SK-N-SH (cell line): ENCODE data around the gene TPST2. TPM values are rescaled to one million over a fixed set of nuclear protein-coding genes. Genes with fewer than 3 reads are reported as not detected.

ENCODE experiments used
- CTCF ChIA-PET: fragments of 300-600, 350-600 bp; formaldehyde crosslinking; extraction: SDS; loops from one replicate; lab custom pipeline; 2021; lab: Yijun Ruan, JAX
- POLR2A ChIA-PET: fragments of 350-600 bp; sonication (Branson Sonifier 250); formaldehyde crosslinking; extraction: SDS; loops from one replicate; lab custom pipeline; 2020; ENCODE audit warnings: antibody characterized with exemption, inconsistent platforms; lab: Yijun Ruan, JAX
- DNase-seq: peaks from one replicate; pipeline ENCODE4 v3.0.0; 2012
- H2AFZ ChIP-seq: fragments of 200-600 bp; sonication (generic); 2 replicates; pipeline ENCODE4 v1.8.1; 2016; ENCODE audit warnings: antibody characterized with exemption, mild to moderate bottlenecking, low read depth
- H3F3A ChIP-seq: fragments of 200-600 bp; sonication (generic); replicated peaks from 2 replicates; pipeline ENCODE3; 2016; ENCODE audit warnings: antibody characterized with exemption, mild to moderate bottlenecking; ENCODE audit not compliant: insufficient read depth
- H3K27ac ChIP-seq, 2 experiments: fragments of 200-500 bp in 1 of 2; fragments of 200-600 bp in 1 of 2; sonication (Bioruptor generic) in 1 of 2; sonication (generic), shearing (Covaris generic) in 1 of 2; 2 replicates each; pipeline versions ENCODE4 v1.5.1 to v1.6.1; 2014 to 2016; ENCODE audit warnings: low read depth in 2 of 2, inconsistent platforms in 1 of 2, low read length in 1 of 2, mild to moderate bottlenecking in 1 of 2, mixed read lengths in 1 of 2
- H3K27me3 ChIP-seq: fragments of 200-600 bp; sonication (generic), shearing (Covaris generic); 2 replicates; pipeline ENCODE4 v1.6.1; 2016; ENCODE audit warnings: mixed run types; ENCODE audit not compliant: insufficient read depth
- H3K36me3 ChIP-seq, 2 experiments: fragments of 200-500 bp in 1 of 2; fragments of 200-600 bp in 1 of 2; sonication (Bioruptor generic) in 1 of 2; sonication (generic) in 1 of 2; replicated peaks in 1 of 2; 2 replicates each; pipeline versions ENCODE3 to v1.5.1; 2014 to 2016; ENCODE audit warnings: low read length in 1 of 2, mild to moderate bottlenecking in 1 of 2; ENCODE audit not compliant: insufficient read depth in 2 of 2, control insufficient read depth in 1 of 2
- H3K4me1 ChIP-seq, 2 experiments: fragments of 200-500 bp in 1 of 2; fragments of 200-600 bp in 1 of 2; sonication (Bioruptor generic) in 1 of 2; sonication (generic), shearing (Covaris generic) in 1 of 2; 2 replicates each; pipeline versions ENCODE4 v1.5.1 to v1.6.1; 2014 to 2016; ENCODE audit warnings: low read depth in 1 of 2, low read length in 1 of 2, mixed run types in 1 of 2; ENCODE audit not compliant: insufficient read depth in 2 of 2, control insufficient read depth in 1 of 2
- H3K4me2 ChIP-seq: fragments of 200-600 bp; sonication (generic), shearing (Covaris generic); 2 replicates; pipeline ENCODE4 v1.6.1; 2017; ENCODE audit warnings: mixed run types
- H3K4me3 ChIP-seq, 2 experiments: fragments of 200-500 bp in 1 of 2; fragments of 200-600 bp in 1 of 2; sonication (Bioruptor generic) in 1 of 2; sonication (generic), shearing (Covaris generic) in 1 of 2; 2 replicates each; pipeline versions ENCODE4 v1.5.1 to v1.8.1; 2014 to 2016; ENCODE audit warnings: low read depth in 2 of 2, inconsistent platforms in 1 of 2, low read length in 1 of 2, mild to moderate bottlenecking in 1 of 2, mixed read lengths in 1 of 2, moderate library complexity in 1 of 2
- H3K79me2 ChIP-seq: fragments of 200-600 bp; sonication (generic); 2 replicates; pipeline ENCODE4 v1.8.1; 2017; ENCODE audit warnings: mild to moderate bottlenecking; ENCODE audit not compliant: insufficient read depth
- H3K9ac ChIP-seq: fragments of 200-600 bp; sonication (generic); 2 replicates; pipeline ENCODE4 v1.6.1; 2017; ENCODE audit warnings: mixed run types
- H3K9me2 ChIP-seq: fragments of 200-600 bp; sonication (generic); 2 replicates; pipeline ENCODE4 v1.6.1; 2017; ENCODE audit warnings: mixed run types
- H3K9me3 ChIP-seq: fragments of 200-600 bp; sonication (generic); 2 replicates; pipeline ENCODE4 v1.6.1; 2017; ENCODE audit warnings: mixed run types, mild to moderate bottlenecking, moderate library complexity
- H4K20me1 ChIP-seq: fragments of 200-600 bp; sonication (generic); 2 replicates; pipeline ENCODE4 v1.6.1; 2017; ENCODE audit warnings: mild to moderate bottlenecking, mixed run types; ENCODE audit not compliant: insufficient read depth
- CHD2 ChIP-seq: fragments of 150-350 bp; IDR thresholded peaks from 2 replicates; pipeline ENCODE4 v1.6.1; 2018; ENCODE audit warnings: low read length; ENCODE audit not compliant: partially characterized antibody
- FOSL2 ChIP-seq: IDR thresholded peaks from 2 replicates; pipeline ENCODE4 v1.4.0; 2012; ENCODE audit warnings: low read depth, mild to moderate bottlenecking, moderate library complexity, borderline replicate concordance
- FOXM1 ChIP-seq: IDR thresholded peaks from 2 replicates; pipeline ENCODE4 v1.4.0; 2012; ENCODE audit warnings: low read depth, mild to moderate bottlenecking
- GATA2 ChIP-seq: sonication (generic); formaldehyde crosslinking; IDR thresholded peaks from 2 replicates; pipeline ENCODE4 v1.5.0; 2020; ENCODE audit warnings: mild to moderate bottlenecking, missing genetic modification reagents
- NRF1 ChIP-seq: IDR thresholded peaks from 2 replicates; pipeline ENCODE4 v1.6.1; 2012; ENCODE audit warnings: low read depth, mild to moderate bottlenecking, low read length
- RAD21 ChIP-seq: IDR thresholded peaks from 2 replicates; pipeline ENCODE4 v1.6.1; 2012; ENCODE audit warnings: mild to moderate bottlenecking, low read length
- RCOR1 ChIP-seq: fragments of 150-350 bp; IDR thresholded peaks from 2 replicates; pipeline ENCODE4 v1.6.1; 2017; ENCODE audit warnings: antibody characterized with exemption, low read length
- RFX5 ChIP-seq: IDR thresholded peaks from 2 replicates; pipeline ENCODE4 v1.6.1; 2012; ENCODE audit warnings: mild to moderate bottlenecking, improper control_type of control experiment, low read length
- TAF1 ChIP-seq: IDR thresholded peaks from 2 replicates; pipeline ENCODE4 v1.6.1; 2012; ENCODE audit warnings: low read depth, mild to moderate bottlenecking, low read length, moderate library complexity, borderline replicate concordance
- TCF12 ChIP-seq: IDR thresholded peaks from 2 replicates; pipeline ENCODE4 v1.4.0; 2012
- WGBS: methylation state at CpG from one replicate; pipeline ENCODE4 v1.1.6; 2017; ENCODE audit warnings: low lambda C conversion rate; 5-methylcytosine and 5-hydroxymethylcytosine counted together
- polyA plus RNA-seq, 3 experiments: library from polyadenylated mRNA; depleted of rRNA; stranded (reverse); fragments of >200 nt; gene quantifications; 2 replicates each; pipeline ENCODE4 v1.2.3, GENCODE V29; 2012
- TF ChIP-seq, protein P1 (sequence below): fragments of 150-350 bp; IDR thresholded peaks from 2 replicates; pipeline ENCODE4 v1.6.1; 2016; ENCODE audit warnings: mild to moderate bottlenecking, low read depth, low read length
- TF ChIP-seq, protein P2 (sequence below): IDR thresholded peaks from 2 replicates; pipeline ENCODE4 v1.6.1; 2012; ENCODE audit warnings: mild to moderate bottlenecking, low read depth, low read length, moderate library complexity
- TF ChIP-seq, protein P3 (sequence below): fragments of 150-350 bp; IDR thresholded peaks from 2 replicates; pipeline ENCODE4 v1.6.1; 2017; ENCODE audit warnings: antibody characterized with exemption, low read length, low read depth, borderline replicate concordance
- TF ChIP-seq, protein P4 (sequence below): IDR thresholded peaks from 2 replicates; pipeline ENCODE4 v1.4.0; 2012; ENCODE audit warnings: low read depth, borderline replicate concordance
- TF ChIP-seq, protein P5 (sequence below): fragments of 200-600 bp; sonication (generic); IDR thresholded peaks from 2 replicates; pipeline ENCODE4 v1.6.1; 2017; ENCODE audit warnings: antibody characterized with exemption, mild to moderate bottlenecking, moderate library complexity

TPST2 gene
- polyA plus RNA-seq, 1 of the 3 experiments (the other 2 are of a cell fraction), result 58.4 TPM

DNA sequence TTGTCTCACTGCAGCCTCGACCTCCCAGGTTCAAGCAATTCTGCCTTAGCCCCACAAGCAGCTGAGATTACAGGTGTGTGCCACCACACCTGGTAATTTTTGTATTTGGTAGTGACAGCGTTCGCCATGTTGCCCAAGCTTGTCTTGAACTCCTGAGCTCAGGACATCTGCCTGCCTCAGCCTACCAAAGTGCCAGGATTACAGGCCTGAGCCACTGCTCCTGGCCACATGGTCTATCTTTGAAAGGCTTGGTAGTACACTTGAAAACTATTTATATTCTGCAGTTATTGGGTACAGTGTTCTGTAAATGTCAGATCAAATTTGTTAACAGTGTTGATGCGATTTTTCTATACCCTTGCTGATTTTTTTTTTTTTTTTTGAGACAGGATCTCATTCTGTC, 41.4 kb upstream of the TPST2 start (continued):
- TF ChIP-seq, protein P1, sequence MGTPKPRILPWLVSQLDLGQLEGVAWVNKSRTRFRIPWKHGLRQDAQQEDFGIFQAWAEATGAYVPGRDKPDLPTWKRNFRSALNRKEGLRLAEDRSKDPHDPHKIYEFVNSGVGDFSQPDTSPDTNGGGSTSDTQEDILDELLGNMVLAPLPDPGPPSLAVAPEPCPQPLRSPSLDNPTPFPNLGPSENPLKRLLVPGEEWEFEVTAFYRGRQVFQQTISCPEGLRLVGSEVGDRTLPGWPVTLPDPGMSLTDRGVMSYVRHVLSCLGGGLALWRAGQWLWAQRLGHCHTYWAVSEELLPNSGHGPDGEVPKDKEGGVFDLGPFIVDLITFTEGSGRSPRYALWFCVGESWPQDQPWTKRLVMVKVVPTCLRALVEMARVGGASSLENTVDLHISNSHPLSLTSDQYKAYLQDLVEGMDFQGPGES, result no peak
- TF ChIP-seq FOSL2 (no peak), NRF1 (no peak), RFX5 (no peak), TAF1 (no peak), RCOR1 (no peak)
- TF ChIP-seq, protein P2, sequence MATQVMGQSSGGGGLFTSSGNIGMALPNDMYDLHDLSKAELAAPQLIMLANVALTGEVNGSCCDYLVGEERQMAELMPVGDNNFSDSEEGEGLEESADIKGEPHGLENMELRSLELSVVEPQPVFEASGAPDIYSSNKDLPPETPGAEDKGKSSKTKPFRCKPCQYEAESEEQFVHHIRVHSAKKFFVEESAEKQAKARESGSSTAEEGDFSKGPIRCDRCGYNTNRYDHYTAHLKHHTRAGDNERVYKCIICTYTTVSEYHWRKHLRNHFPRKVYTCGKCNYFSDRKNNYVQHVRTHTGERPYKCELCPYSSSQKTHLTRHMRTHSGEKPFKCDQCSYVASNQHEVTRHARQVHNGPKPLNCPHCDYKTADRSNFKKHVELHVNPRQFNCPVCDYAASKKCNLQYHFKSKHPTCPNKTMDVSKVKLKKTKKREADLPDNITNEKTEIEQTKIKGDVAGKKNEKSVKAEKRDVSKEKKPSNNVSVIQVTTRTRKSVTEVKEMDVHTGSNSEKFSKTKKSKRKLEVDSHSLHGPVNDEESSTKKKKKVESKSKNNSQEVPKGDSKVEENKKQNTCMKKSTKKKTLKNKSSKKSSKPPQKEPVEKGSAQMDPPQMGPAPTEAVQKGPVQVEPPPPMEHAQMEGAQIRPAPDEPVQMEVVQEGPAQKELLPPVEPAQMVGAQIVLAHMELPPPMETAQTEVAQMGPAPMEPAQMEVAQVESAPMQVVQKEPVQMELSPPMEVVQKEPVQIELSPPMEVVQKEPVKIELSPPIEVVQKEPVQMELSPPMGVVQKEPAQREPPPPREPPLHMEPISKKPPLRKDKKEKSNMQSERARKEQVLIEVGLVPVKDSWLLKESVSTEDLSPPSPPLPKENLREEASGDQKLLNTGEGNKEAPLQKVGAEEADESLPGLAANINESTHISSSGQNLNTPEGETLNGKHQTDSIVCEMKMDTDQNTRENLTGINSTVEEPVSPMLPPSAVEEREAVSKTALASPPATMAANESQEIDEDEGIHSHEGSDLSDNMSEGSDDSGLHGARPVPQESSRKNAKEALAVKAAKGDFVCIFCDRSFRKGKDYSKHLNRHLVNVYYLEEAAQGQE, result no peak

DNA sequence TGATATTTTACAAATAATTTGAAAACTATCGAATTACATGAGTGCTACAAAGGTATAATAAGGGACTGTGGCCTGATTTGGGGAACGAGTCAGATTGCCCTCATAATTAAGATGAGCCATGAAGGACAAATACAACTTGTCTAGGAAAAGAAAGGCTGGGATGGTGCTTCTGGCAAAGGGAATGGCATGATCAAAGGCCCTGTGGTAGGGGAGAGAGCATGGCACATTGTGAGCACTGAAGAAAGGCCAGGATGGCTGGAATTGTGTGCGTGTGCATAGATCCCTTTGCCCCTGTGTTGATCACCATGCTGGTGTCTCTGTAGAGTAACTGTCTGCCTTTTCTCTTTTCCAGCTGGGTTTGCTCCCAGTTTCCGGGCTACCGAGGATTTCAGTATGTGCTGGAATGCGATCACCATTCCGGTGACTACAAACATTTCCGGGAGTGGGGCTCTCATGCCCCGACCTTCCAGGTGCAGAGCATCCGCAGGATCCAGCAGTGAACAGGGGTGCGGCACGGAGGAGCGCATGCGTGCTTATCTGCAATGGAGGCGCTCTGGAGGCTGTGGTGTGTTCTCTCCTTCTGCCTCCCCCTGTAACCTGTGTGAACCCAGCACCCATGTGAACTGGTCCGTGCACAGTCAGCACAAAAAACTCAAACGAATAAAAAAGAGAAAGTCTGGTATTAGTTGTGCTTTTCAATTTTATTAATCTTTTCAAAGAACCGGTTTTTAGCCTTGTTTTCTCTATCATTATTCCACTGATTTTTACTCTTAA, 40.2 kb upstream of the TPST2 start:
- Histone ChIP-seq H3K9ac (no peak overlapping the region), H3F3A (no peaks in the 10 kb centered on the region), H3K27me3 (no peaks in the 10 kb centered on the region), H3K4me2 (no peak overlapping the region), H3K9me2 (no peaks in the 10 kb centered on the region), H2AFZ (no peak overlapping the region), H3K9me3 (no peaks in the 10 kb centered on the region), H3K36me3 (no peaks in the 10 kb centered on the region), H3K4me1 (peaks cover 0 to 2% of the 10 kb centered on the region in 2 experiments; a peak in 1 of 4 replicates), H3K79me2 (no peaks in the 10 kb centered on the region), H4K20me1 (no peaks in the 10 kb centered on the region), H3K27ac (no peak overlapping the region), H3K4me3 (no peak overlapping the region)
- ChIA-PET POLR2A (interaction anchor here (0.6 kb wide), 1 partner anchor 126 kb away, joined by 4 read pairs; no protein-coding TSS in a partner anchor), CTCF (interaction anchor here (2.0 kb wide), 1 partner anchor 9 kb away, joined by 4 read pairs; no protein-coding TSS in a partner anchor)
- 84% methylated on average over 18 of the region's 18 CpGs for WGBS
- no peak for DNase-seq
- TF ChIP-seq, protein P1, result no peak
- TF ChIP-seq RAD21 (no peak), FOXM1 (no peak), TCF12 (no peak), GATA2 (CRISPR knock-in tag) (no peak), CHD2 (no peak)
- TF ChIP-seq, protein P2, result no peak
- TF ChIP-seq, protein P3, sequence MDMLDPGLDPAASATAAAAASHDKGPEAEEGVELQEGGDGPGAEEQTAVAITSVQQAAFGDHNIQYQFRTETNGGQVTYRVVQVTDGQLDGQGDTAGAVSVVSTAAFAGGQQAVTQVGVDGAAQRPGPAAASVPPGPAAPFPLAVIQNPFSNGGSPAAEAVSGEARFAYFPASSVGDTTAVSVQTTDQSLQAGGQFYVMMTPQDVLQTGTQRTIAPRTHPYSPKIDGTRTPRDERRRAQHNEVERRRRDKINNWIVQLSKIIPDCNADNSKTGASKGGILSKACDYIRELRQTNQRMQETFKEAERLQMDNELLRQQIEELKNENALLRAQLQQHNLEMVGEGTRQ, result no peak
- TF ChIP-seq, protein P4, sequence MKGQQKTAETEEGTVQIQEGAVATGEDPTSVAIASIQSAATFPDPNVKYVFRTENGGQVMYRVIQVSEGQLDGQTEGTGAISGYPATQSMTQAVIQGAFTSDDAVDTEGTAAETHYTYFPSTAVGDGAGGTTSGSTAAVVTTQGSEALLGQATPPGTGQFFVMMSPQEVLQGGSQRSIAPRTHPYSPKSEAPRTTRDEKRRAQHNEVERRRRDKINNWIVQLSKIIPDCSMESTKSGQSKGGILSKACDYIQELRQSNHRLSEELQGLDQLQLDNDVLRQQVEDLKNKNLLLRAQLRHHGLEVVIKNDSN, result no peak
- TF ChIP-seq, protein P5, sequence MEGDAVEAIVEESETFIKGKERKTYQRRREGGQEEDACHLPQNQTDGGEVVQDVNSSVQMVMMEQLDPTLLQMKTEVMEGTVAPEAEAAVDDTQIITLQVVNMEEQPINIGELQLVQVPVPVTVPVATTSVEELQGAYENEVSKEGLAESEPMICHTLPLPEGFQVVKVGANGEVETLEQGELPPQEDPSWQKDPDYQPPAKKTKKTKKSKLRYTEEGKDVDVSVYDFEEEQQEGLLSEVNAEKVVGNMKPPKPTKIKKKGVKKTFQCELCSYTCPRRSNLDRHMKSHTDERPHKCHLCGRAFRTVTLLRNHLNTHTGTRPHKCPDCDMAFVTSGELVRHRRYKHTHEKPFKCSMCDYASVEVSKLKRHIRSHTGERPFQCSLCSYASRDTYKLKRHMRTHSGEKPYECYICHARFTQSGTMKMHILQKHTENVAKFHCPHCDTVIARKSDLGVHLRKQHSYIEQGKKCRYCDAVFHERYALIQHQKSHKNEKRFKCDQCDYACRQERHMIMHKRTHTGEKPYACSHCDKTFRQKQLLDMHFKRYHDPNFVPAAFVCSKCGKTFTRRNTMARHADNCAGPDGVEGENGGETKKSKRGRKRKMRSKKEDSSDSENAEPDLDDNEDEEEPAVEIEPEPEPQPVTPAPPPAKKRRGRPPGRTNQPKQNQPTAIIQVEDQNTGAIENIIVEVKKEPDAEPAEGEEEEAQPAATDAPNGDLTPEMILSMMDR, result no peak
